GM21390 (cell line): ENCODE results near the gene CFAP53.
A peak's percentile ranks its signal among the peaks of the same experiment; 100 is the strongest.

Experiments
- ATAC-seq: cut with Tn5 transposase; IDR thresholded peaks from one replicate; pipeline ENCODE4 v1.9.1; 2021; ENCODE audit not compliant: unreplicated experiment

CFAP53 gene

DNA sequence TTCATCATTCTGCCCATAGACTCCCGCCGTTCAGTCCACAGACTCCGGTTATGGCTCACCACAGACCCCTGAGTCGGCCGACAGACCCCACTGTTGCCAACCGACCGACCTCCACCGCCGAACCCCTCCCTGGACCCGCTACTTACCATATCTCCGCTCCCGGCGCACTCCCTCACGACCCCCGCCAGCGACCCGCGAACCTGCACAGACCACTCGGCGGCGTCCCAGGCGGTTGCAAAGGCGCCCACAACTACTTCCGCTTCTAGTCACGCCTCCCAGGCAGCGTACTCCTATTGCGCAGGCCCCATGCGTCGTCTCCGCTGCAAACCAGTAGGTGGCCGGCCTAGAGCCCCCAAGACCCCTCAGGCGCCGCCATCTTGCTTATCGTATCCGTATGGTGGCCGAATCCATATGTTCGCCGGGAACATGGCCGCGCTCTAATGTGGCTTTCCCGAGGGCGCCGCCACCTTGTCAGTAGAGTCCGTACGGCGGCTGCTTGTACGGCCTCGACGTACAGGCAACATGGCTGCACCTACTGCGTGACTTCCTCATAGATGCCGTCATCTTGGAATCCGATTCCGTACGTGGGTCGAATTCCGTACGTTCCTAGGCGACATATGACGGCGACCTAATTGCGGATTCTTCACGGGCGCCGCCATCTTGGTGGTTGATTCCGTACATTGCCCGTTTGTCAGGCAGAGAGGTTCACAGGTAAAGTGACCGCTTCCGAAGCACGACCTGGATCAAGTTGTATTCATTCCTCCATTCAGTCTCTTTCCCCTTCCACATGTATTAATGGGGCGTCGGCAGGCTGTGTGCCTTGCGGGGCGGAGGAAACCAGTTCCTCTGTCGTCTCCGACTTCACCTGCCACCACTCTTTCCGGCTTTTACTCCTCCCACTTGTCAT lies 21.4 kb upstream of the CFAP53 start, which contains the start of gene CXXC1:
CXXC1 (minus strand) TSS at position 252 of the 907 bp plus-strand sequence; CDS start at position 149, 103 bp downstream.
- peak; percentile 86 for ATAC-seq

GRCh38 chr18:50287028-50287440 lies 20.7 kb upstream of the CFAP53 start:
- ATAC-seq, result no peak

DNA sequence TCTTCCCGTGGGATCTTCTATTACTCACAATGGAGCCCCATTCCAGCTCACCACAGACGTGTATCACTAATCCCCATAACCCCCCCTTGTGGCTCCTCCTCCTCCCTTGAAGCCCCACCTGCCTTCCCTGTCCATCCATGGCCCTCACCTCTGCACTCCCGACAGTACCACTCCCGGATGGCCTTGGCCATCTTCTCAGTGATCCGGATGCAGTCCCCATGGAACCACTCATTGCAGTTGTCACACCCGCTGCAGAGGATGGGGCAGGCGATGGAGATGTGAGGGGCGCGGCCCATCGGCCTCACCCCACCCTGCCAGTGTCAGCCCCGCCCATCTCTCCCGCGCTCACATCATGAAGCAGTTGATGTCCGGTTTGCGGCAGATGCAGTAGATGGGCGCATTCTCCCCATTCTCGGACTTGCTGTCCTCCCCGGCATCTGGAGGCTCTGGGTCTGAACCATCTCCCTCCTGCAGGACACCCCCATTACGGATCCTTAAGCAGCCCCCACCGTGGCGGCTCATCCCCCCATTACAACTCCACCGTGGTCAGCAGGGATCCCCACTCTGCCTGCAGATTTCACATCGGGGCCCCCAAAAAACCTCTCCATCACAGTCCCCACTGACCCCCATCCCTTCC lies 20.2 kb upstream of the CFAP53 start:
- no peak for ATAC-seq

GRCh38 chr18:50285631-50286321 lies 19.5 kb upstream of the CFAP53 start:
- no peak for ATAC-seq

GRCh38 chr18:50285071-50285470 lies 18.8 kb upstream of the CFAP53 start:
- ATAC-seq, result no peak

DNA sequence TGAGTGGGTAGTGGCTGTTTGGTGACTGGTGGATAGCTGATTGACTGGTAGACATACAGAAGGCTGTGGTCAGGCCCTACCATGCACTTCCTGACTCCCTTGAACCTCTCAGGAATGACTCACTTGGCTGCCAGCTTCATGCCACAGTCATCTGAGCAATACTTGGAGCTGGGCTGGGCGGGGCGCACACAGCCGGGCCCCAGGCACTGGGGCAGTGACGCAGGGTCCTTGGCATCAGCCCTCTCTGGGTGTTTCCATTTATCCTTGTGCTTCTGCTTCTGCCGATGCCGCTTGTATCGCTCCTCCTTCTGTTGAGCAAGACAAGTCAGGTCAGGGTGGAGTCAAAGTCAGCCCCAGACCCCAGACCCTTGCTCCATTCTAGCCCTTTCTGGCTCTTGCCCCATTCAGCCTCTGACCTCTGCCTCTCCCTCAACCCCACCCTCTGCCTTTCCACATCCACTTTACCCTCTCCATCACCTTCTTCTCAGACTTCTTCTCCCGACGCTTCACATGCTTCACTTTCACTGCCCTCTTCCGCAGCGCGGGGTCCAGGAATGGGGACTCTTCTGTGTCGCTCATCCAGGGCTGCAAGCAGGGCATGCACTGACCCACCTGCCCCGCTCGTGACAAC lies 18.1 kb upstream of the CFAP53 start:
- no peak for ATAC-seq

GRCh38 chr18:50283469-50284209 lies 17.3 kb upstream of the CFAP53 start:
- no peak for ATAC-seq

DNA sequence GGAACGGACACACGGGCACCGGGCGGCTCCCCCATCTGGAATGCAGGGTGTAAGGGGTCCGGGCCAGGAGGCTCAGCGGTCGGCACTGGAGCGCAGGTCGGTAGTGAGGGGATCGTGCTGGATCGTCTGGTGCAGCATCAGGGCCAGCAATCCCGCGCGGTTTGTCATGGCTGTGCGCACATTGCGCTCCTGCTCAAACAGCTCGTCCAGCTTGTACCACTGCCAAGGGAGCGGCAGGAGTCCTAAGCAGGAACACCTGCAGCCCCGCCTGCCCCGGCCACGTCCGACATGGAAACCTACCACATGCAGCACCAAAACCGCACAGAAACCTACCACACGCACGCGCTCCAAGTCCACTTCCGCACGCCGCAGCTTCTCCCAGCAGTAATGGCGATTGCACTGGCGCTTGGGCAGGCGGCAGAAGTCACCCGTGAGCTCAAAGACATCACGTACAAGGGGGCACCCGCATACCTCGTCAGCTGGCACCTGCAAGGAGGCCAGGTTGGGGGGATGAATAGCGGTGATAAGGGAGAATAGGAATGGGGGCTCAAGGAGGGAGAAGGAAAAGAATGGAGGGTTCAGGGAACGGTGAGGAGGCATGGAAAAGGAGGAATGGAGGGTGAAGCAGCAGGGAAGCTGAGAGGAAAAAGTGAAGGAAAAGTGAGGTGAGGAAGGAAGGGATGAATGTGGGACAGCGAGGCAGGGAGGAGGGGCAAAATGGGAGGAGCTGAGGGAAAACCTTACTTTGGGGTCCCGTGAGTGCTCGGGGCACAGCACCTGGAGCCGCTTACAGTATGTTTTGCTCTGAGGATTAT lies 16.4 kb upstream of the CFAP53 start:
- ATAC-seq, result no peak

DNA sequence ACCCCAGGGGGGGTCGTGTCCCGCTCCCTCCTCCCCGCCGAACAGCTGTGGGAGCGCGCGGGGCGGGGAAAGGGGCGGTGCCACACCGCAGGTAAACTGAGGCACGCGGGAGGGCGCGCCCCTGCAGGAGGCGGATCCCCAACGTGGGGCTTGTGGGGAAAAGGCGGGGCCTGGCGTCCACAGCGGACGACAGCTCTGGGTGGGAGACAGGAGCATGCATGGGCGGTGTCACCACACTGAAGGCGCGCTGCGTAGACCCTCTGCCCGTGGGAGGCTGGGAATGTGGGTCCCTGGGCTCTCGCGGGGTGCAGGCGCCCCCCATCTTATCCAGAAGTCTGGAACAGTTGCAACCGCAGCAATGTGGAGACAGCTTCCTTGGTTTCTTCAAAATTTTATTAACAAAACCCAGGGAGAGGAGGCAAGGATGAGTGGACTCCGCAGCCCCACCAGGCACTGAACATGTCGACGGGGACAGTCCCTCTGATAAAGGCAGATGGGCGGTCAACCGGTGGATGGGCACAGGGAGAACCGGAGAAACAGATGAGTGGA lies 15.8 kb upstream of the CFAP53 start:
- ATAC-seq, result no peak

- ATAC-seq, result peak; percentile 90
These were observed 15.1 kb upstream of the CFAP53 start, which contains the start of gene MBD1 for GRCh38 chr18:50281295-50281971. Gene MBD1 (minus strand): TSS chr18:50281523. CDS start chr18:50279992, 1,531 bp downstream.

DNA sequence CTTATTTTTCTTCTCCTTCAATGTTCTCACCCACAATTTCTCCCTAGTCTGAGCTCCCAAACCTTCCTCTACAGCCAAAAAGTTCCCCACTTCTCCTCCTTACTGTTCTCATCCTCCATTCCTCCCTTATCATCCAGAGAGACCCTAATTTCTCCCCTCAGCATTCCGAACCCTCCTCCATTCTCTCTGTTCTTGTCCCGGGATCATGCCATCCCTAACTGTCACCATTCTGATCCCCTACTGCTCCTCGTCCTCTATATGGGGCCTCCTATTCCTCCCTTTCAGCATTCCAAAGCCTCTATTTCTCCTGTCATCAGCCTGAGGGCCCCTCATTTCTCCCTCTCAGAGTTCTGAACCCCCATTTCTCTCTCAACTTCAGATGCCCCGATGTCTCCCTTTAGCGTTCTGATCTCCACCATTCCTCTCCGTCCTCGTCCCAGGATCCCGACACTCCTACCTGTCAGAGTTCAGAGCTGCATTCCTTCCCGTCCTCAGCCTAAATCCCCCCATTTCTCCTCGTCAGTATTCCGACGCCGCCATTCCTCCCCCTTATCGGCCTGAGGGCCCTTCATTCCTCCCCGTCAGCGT lies 14.5 kb upstream of the CFAP53 start:
- no peak for ATAC-seq

DNA sequence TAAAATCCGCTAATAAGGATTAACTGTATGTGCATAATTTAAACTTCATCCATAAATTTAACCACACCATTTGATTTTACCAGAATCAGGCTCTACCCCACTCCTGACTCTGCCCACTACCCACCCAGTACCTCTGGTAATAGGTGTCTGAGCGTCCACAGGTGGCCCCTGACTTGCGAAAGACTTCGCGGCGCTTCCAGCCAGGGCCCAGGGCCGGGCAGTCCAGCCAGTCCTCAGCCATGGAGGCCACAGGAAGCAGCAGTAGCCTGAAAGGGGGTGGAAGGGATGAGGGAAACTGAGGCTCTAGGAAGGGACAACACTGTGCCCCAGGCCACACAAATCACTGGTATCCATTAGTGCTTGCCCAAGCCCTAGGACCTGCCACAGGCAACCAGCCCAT lies 13.5 kb upstream of the CFAP53 start:
- ATAC-seq, result no peak

DNA sequence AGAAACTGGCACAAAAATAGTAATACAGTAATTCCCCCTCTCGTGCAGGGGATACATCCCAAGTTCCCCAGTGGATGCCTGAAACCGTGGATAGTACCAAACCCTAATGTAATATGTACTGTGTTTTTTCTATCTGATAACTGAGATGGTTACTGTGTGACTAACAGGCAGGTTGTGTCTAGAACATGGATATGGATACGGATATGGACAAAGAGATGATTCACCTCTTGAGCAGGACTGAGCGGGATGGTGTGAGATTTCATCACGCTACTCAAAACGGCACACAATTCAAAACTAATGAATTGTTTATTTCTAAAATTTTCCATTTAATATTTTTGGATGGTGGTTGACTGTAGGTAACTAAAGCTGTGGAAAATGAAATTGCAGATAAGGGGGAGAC lies 11.6 kb upstream of the CFAP53 start:
- ATAC-seq, result no peak

- ATAC-seq, result no peak
These were observed 10.2 kb upstream of the CFAP53 start for GRCh38 chr18:50276452-50276851.

GRCh38 chr18:50275503-50276036 lies 9.3 kb upstream of the CFAP53 start:
- ATAC-seq, result no peak

- no peak for ATAC-seq
These were observed 8.6 kb upstream of the CFAP53 start for GRCh38 chr18:50274941-50275340.

DNA sequence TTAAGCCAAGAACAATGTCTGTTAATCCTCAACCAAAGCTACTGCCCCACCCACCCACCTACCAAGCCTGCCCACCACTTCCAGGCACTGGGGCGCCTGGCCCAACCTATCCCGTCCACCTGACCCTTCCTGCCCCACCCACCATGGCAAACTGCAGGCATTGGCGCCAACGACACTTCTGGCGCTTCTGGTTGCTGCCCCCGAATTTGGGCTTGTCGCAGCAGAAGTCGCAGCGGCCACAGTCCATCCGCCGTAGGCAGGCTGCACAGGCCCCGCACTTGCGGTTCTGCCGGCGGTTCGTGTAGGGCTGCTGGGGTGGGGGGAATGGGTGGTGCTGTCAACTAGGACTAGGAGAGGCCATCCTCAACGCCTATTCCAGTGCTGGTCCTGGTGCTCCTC lies 7.7 kb upstream of the CFAP53 start:
- ATAC-seq, result no peak
